ENCODE results near the gene HOXB2.
"Not testable (repeated sequence)": the region's sequence is repeated elsewhere in the genome, so short reads cannot be mapped to it uniquely, and the experiment has no call there.

HOXB2 gene

GRCh38 chr17:48509708-48510107 is 35.2 kb downstream of the HOXB2 start:
- H3K4me1 ChIP-seq (ENCODE audit: control insufficient read depth, insufficient read depth, low read length); H3K4me3 ChIP-seq (ENCODE audit: low read length); H3K9me3 ChIP-seq (ENCODE audit: control insufficient read depth, low read length); H3K9ac ChIP-seq (ENCODE audit: low read length); H3K36me3 ChIP-seq (ENCODE audit: control insufficient read depth, insufficient read depth, low read length): not testable (repeated sequence)
- peaks cover 30% of the 10 kb centered on the region for H3K27me3 ChIP-seq (ENCODE audit: control insufficient read depth, insufficient read depth, low read length)

GRCh38 chr17:48506246-48506645 is 38.7 kb downstream of the HOXB2 start:
- Histone ChIP-seq H3K9ac (ENCODE audit: low read length) (no peak overlapping the region), H3K27me3 (ENCODE audit: control insufficient read depth, insufficient read depth, low read length) (peaks cover 15% of the 10 kb centered on the region), H3K4me1 (ENCODE audit: control insufficient read depth, insufficient read depth, low read length) (peaks cover 4% of the 10 kb centered on the region), H3K36me3 (ENCODE audit: control insufficient read depth, insufficient read depth, low read length) (no peaks in the 10 kb centered on the region), H3K9me3 (ENCODE audit: control insufficient read depth, low read length) (no peaks in the 10 kb centered on the region), H3K4me3 (ENCODE audit: low read length) (no peak overlapping the region)

- no peaks in the 10 kb centered on the region for H3K36me3 ChIP-seq (ENCODE audit: control insufficient read depth, insufficient read depth, low read length)
- no peak overlapping the region for H3K9ac ChIP-seq (ENCODE audit: low read length)
- no peak overlapping the region for H3K4me3 ChIP-seq (ENCODE audit: low read length)
- H3K4me1 ChIP-seq (ENCODE audit: control insufficient read depth, insufficient read depth, low read length), result peaks cover 4% of the 10 kb centered on the region
- H3K9me3 ChIP-seq (ENCODE audit: control insufficient read depth, low read length), result no peaks in the 10 kb centered on the region
- peaks cover 15% of the 10 kb centered on the region for H3K27me3 ChIP-seq (ENCODE audit: control insufficient read depth, insufficient read depth, low read length)
Observed at GRCh38 chr17:48505788-48506187, 39.1 kb downstream of the HOXB2 start.

- H3K36me3 ChIP-seq (ENCODE audit: control insufficient read depth, insufficient read depth, low read length), result no peaks in the 10 kb centered on the region
- H3K9me3 ChIP-seq (ENCODE audit: control insufficient read depth, low read length), result no peaks in the 10 kb centered on the region
- peaks cover 4% of the 10 kb centered on the region for H3K4me1 ChIP-seq (ENCODE audit: control insufficient read depth, insufficient read depth, low read length)
- peaks cover 15% of the 10 kb centered on the region for H3K27me3 ChIP-seq (ENCODE audit: control insufficient read depth, insufficient read depth, low read length)
- no peak overlapping the region for H3K9ac ChIP-seq (ENCODE audit: low read length)
- no peak overlapping the region for H3K4me3 ChIP-seq (ENCODE audit: low read length)
Observed at GRCh38 chr17:48504953-48505352, 40.0 kb downstream of the HOXB2 start.

- H3K36me3 ChIP-seq (ENCODE audit: control insufficient read depth, insufficient read depth, low read length), result no peaks in the 10 kb centered on the region
- no peaks in the 10 kb centered on the region for H3K9me3 ChIP-seq (ENCODE audit: control insufficient read depth, low read length)
- H3K4me1 ChIP-seq (ENCODE audit: control insufficient read depth, insufficient read depth, low read length), result peaks cover 4% of the 10 kb centered on the region
- no peak overlapping the region for H3K9ac ChIP-seq (ENCODE audit: low read length)
- no peak overlapping the region for H3K4me3 ChIP-seq (ENCODE audit: low read length)
- H3K27me3 ChIP-seq (ENCODE audit: control insufficient read depth, insufficient read depth, low read length), result peaks cover 15% of the 10 kb centered on the region
Observed at GRCh38 chr17:48503747-48504146, 41.2 kb downstream of the HOXB2 start.

GRCh38 chr17:48502901-48503300 is 42.0 kb downstream of the HOXB2 start:
- H3K9me3 ChIP-seq (ENCODE audit: control insufficient read depth, low read length), result no peaks in the 10 kb centered on the region
- H3K9ac ChIP-seq (ENCODE audit: low read length), result no peak overlapping the region
- H3K4me1 ChIP-seq (ENCODE audit: control insufficient read depth, insufficient read depth, low read length), result peaks cover 4% of the 10 kb centered on the region
- H3K4me3 ChIP-seq (ENCODE audit: low read length), result no peak overlapping the region
- no peaks in the 10 kb centered on the region for H3K36me3 ChIP-seq (ENCODE audit: control insufficient read depth, insufficient read depth, low read length)
- peaks cover 22% of the 10 kb centered on the region for H3K27me3 ChIP-seq (ENCODE audit: control insufficient read depth, insufficient read depth, low read length)

GRCh38 chr17:48502312-48502711 is 42.6 kb downstream of the HOXB2 start:
- Histone ChIP-seq H3K9ac (ENCODE audit: low read length) (no peak overlapping the region), H3K4me1 (ENCODE audit: control insufficient read depth, insufficient read depth, low read length) (peaks cover 4% of the 10 kb centered on the region), H3K27me3 (ENCODE audit: control insufficient read depth, insufficient read depth, low read length) (peaks cover 26% of the 10 kb centered on the region), H3K4me3 (ENCODE audit: low read length) (no peak overlapping the region), H3K9me3 (ENCODE audit: control insufficient read depth, low read length) (no peaks in the 10 kb centered on the region), H3K36me3 (ENCODE audit: control insufficient read depth, insufficient read depth, low read length) (no peaks in the 10 kb centered on the region)

GRCh38 chr17:48500435-48501426 is 44.2 kb downstream of the HOXB2 start:
- Histone ChIP-seq H3K9ac (ENCODE audit: low read length) (no peak overlapping the region), H3K36me3 (ENCODE audit: control insufficient read depth, insufficient read depth, low read length) (no peaks in the 10 kb centered on the region), H3K4me1 (ENCODE audit: control insufficient read depth, insufficient read depth, low read length) (peaks cover 4% of the 10 kb centered on the region), H3K9me3 (ENCODE audit: control insufficient read depth, low read length) (no peaks in the 10 kb centered on the region), H3K27me3 (ENCODE audit: control insufficient read depth, insufficient read depth, low read length) (peaks cover 21% of the 10 kb centered on the region), H3K4me3 (ENCODE audit: low read length) (no peak overlapping the region)

GRCh38 chr17:48499735-48500434 is 45.0 kb downstream of the HOXB2 start:
- Histone ChIP-seq H3K27me3 (ENCODE audit: control insufficient read depth, insufficient read depth, low read length) (peaks cover 21% of the 10 kb centered on the region), H3K9me3 (ENCODE audit: control insufficient read depth, low read length) (no peaks in the 10 kb centered on the region)

GRCh38 chr17:48499248-48499647 is 45.7 kb downstream of the HOXB2 start:
- no peaks in the 10 kb centered on the region for H3K4me1 ChIP-seq (ENCODE audit: control insufficient read depth, insufficient read depth, low read length)
- no peaks in the 10 kb centered on the region for H3K36me3 ChIP-seq (ENCODE audit: control insufficient read depth, insufficient read depth, low read length)
- no peaks in the 10 kb centered on the region for H3K9me3 ChIP-seq (ENCODE audit: control insufficient read depth, low read length)
- no peak overlapping the region for H3K9ac ChIP-seq (ENCODE audit: low read length)
- peaks cover 25% of the 10 kb centered on the region for H3K27me3 ChIP-seq (ENCODE audit: control insufficient read depth, insufficient read depth, low read length)
- no peak overlapping the region for H3K4me3 ChIP-seq (ENCODE audit: low read length)

More at GRCh38 chr17:48499735-48500434, 45.0 kb downstream of the HOXB2 start:
- Histone ChIP-seq H3K9ac (ENCODE audit: low read length) (no peak overlapping the region), H3K36me3 (ENCODE audit: control insufficient read depth, insufficient read depth, low read length) (no peaks in the 10 kb centered on the region), H3K4me3 (ENCODE audit: low read length) (no peak overlapping the region), H3K4me1 (ENCODE audit: control insufficient read depth, insufficient read depth, low read length) (peaks cover 1% of the 10 kb centered on the region)

GRCh38 chr17:48498164-48498850 is 46.6 kb downstream of the HOXB2 start:
- H3K27me3 ChIP-seq (ENCODE audit: control insufficient read depth, insufficient read depth, low read length), result peaks cover 26% of the 10 kb centered on the region
- H3K9ac ChIP-seq (ENCODE audit: low read length), result no peak overlapping the region
- no peaks in the 10 kb centered on the region for H3K36me3 ChIP-seq (ENCODE audit: control insufficient read depth, insufficient read depth, low read length)
- no peaks in the 10 kb centered on the region for H3K4me1 ChIP-seq (ENCODE audit: control insufficient read depth, insufficient read depth, low read length)
- H3K9me3 ChIP-seq (ENCODE audit: control insufficient read depth, low read length), result no peaks in the 10 kb centered on the region
- no peak overlapping the region for H3K4me3 ChIP-seq (ENCODE audit: low read length)

- no peak overlapping the region for H3K4me3 ChIP-seq (ENCODE audit: low read length)
- H3K9me3 ChIP-seq (ENCODE audit: control insufficient read depth, low read length), result no peaks in the 10 kb centered on the region
- peaks cover 8% of the 10 kb centered on the region for H3K4me1 ChIP-seq (ENCODE audit: control insufficient read depth, insufficient read depth, low read length)
- H3K9ac ChIP-seq (ENCODE audit: low read length), result no peak overlapping the region
- no peaks in the 10 kb centered on the region for H3K36me3 ChIP-seq (ENCODE audit: control insufficient read depth, insufficient read depth, low read length)
- peaks cover 34% of the 10 kb centered on the region for H3K27me3 ChIP-seq (ENCODE audit: control insufficient read depth, insufficient read depth, low read length)
Observed at GRCh38 chr17:48497103-48497502, 47.8 kb downstream of the HOXB2 start.

Measured in mucosa of stomach (tissue), 1 donor.